Measurements from ENCODE around the gene ERCC2. TPM values are rescaled to one million over a fixed set of nuclear protein-coding genes. Genes with fewer than 3 reads are reported as not detected.

The ERCC2 gene
- total RNA-seq, 1 experiment from 2014 or later: 102 TPM

DNA sequence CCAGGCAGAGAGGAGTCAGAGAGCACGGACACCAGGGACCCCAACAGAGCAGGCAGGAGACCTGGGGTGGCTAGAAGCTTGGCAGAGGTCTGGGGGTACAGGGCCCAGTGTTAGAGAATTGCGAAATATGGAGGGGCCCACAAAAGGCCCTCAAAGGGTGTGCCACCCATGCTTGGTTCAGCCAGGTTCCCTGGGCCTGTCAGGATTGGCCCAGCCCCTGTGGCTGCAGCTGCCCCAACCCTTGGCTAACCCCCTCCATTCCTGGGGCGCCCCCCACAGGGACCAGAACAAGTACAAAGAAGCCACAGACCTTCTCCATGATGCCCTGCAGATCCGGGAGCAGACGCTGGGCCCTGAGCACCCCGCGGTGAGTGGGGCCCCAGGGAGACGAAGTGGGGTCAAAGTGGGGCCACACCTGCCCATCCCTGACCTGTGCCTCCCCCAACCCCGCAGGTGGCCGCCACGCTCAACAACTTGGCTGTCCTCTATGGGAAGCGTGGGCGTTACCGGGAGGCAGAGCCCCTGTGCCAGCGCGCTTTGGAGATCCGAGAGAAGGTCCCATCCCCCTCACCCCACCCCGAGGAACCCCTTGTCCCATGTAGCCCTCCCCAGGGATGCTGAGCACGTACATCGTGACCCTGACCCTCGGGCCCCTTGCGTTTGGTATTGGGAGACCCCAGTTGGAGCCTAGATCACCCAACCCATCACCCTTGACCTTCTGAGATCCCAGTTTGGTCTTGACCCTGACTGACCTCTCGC lies 21.8 kb downstream of the ERCC2 start:
- Mint-ChIP-seq H3K27me3 (ENCODE audit: low read depth) (no peaks in the 10 kb centered on the region), H3K4me3 (no peak overlapping the region), H3K9me3 (no peaks in the 10 kb centered on the region), H3K4me1 (0 out of 2 replicates have a peak, but pooled peaks cover 3% of the 10 kb centered on the region), H3K36me3 (peaks cover 22% of the 10 kb centered on the region), H3K27ac (no peak overlapping the region)
- ChIA-PET POLR2A (no interaction called here), CTCF (no interaction called here)
- TF ChIP-seq FOXJ3 (CRISPR knock-in tag; IDR thresholded peaks at IDR 0.05; ENCODE audit: borderline replicate concordance): no peak
- peak; percentile 31; the same call in 1 of the 2 replicates for TF ChIP-seq ZNF423 (CRISPR knock-in tag; IDR thresholded peaks at IDR 0.05)
- TF ChIP-seq, protein P1, sequence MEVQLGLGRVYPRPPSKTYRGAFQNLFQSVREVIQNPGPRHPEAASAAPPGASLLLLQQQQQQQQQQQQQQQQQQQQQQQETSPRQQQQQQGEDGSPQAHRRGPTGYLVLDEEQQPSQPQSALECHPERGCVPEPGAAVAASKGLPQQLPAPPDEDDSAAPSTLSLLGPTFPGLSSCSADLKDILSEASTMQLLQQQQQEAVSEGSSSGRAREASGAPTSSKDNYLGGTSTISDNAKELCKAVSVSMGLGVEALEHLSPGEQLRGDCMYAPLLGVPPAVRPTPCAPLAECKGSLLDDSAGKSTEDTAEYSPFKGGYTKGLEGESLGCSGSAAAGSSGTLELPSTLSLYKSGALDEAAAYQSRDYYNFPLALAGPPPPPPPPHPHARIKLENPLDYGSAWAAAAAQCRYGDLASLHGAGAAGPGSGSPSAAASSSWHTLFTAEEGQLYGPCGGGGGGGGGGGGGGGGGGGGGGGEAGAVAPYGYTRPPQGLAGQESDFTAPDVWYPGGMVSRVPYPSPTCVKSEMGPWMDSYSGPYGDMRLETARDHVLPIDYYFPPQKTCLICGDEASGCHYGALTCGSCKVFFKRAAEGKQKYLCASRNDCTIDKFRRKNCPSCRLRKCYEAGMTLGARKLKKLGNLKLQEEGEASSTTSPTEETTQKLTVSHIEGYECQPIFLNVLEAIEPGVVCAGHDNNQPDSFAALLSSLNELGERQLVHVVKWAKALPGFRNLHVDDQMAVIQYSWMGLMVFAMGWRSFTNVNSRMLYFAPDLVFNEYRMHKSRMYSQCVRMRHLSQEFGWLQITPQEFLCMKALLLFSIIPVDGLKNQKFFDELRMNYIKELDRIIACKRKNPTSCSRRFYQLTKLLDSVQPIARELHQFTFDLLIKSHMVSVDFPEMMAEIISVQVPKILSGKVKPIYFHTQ (CRISPR knock-in tag; IDR thresholded peaks at IDR 0.05): 0 out of 2 replicates have a peak, but pooled peaks have one; percentile 41
- no peak for TF ChIP-seq NR1H2 (CRISPR knock-in tag; IDR thresholded peaks at IDR 0.05)
- TF ChIP-seq, protein P2, sequence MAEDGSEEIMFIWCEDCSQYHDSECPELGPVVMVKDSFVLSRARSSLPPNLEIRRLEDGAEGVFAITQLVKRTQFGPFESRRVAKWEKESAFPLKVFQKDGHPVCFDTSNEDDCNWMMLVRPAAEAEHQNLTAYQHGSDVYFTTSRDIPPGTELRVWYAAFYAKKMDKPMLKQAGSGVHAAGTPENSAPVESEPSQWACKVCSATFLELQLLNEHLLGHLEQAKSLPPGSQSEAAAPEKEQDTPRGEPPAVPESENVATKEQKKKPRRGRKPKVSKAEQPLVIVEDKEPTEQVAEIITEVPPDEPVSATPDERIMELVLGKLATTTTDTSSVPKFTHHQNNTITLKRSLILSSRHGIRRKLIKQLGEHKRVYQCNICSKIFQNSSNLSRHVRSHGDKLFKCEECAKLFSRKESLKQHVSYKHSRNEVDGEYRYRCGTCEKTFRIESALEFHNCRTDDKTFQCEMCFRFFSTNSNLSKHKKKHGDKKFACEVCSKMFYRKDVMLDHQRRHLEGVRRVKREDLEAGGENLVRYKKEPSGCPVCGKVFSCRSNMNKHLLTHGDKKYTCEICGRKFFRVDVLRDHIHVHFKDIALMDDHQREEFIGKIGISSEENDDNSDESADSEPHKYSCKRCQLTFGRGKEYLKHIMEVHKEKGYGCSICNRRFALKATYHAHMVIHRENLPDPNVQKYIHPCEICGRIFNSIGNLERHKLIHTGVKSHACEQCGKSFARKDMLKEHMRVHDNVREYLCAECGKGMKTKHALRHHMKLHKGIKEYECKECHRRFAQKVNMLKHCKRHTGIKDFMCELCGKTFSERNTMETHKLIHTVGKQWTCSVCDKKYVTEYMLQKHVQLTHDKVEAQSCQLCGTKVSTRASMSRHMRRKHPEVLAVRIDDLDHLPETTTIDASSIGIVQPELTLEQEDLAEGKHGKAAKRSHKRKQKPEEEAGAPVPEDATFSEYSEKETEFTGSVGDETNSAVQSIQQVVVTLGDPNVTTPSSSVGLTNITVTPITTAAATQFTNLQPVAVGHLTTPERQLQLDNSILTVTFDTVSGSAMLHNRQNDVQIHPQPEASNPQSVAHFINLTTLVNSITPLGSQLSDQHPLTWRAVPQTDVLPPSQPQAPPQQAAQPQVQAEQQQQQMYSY (CRISPR knock-in tag; IDR thresholded peaks at IDR 0.05): no peak
- no peak for TF ChIP-seq ZNF232 (CRISPR knock-in tag; IDR thresholded peaks at IDR 0.05)
- no peak for TF ChIP-seq GABPB1 (CRISPR knock-in tag; IDR thresholded peaks at IDR 0.05)
- DNase-seq (ENCODE audit: low spot score): no peak
- ATAC-seq: no peak

DNA sequence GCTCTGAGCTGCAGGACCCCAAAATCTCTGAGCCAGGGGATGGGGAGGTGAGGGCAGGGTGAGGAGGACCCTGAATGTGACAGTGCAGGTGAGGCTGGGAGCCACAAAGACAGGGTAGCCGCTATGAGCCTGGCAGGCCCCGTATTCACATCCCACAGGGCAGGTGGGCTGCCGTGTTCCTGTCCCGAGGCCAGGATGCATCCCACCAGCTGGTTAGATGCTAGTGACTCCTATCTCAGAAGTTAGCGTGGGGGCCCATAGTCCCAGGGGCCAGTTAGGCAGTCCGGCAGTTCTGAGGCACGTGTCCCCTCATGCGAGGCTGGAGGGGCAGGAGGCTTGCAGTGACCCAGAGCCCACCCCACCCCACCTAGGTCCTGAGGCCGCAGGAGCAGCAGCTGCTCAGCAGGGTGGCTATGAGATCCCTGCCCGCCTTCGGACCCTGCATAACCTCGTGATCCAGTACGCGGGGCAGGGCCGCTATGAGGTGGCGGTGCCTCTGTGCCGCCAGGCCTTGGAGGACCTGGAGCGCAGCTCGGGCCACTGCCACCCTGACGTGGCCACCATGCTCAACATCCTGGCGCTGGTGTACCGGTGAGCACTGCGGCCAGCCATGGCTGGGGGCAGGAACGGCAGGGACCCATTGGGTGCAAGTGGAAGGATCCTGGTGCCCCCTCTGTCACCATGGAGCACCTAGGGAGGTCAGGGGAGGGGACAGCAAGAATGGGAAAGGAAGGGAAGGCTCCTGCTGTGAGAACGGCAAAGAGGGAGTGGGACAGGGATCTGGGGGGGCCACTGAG lies 22.6 kb downstream of the ERCC2 start:
- Mint-ChIP-seq H3K36me3 (peaks cover 17% of the 10 kb centered on the region), H3K27me3 (ENCODE audit: low read depth) (no peaks in the 10 kb centered on the region), H3K27ac (no peak overlapping the region), H3K4me3 (no peak overlapping the region), H3K9me3 (no peaks in the 10 kb centered on the region), H3K4me1 (0 out of 2 replicates have a peak, but pooled peaks cover 3% of the 10 kb centered on the region)
- CTCF ChIA-PET: interaction anchor here (1.1 kb wide), 1 partner anchor 99 kb away, joined by 7 read pairs; no protein-coding TSS in a partner anchor
- POLR2A ChIA-PET: no interaction called here
- ATAC-seq (no peak), DNase-seq (ENCODE audit: low spot score) (no peak)
- TF ChIP-seq TEAD1 (CRISPR knock-in tag; IDR thresholded peaks at IDR 0.05): no peak
- TF ChIP-seq SOX15 (CRISPR knock-in tag; IDR thresholded peaks at IDR 0.05): no peak
- TF ChIP-seq, protein P3, sequence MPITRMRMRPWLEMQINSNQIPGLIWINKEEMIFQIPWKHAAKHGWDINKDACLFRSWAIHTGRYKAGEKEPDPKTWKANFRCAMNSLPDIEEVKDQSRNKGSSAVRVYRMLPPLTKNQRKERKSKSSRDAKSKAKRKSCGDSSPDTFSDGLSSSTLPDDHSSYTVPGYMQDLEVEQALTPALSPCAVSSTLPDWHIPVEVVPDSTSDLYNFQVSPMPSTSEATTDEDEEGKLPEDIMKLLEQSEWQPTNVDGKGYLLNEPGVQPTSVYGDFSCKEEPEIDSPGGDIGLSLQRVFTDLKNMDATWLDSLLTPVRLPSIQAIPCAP (CRISPR knock-in tag; IDR thresholded peaks at IDR 0.05): no peak
- no peak for TF ChIP-seq ZNF423 (CRISPR knock-in tag; IDR thresholded peaks at IDR 0.05)
- TF ChIP-seq NFATC4 (CRISPR knock-in tag; IDR thresholded peaks at IDR 0.05): no peak
- TF ChIP-seq ZBTB21 (CRISPR knock-in tag; IDR thresholded peaks at IDR 0.05; ENCODE audit: borderline replicate concordance): no peak
- TF ChIP-seq, protein P2 (CRISPR knock-in tag; IDR thresholded peaks at IDR 0.05): no peak
- TF ChIP-seq, protein P4, sequence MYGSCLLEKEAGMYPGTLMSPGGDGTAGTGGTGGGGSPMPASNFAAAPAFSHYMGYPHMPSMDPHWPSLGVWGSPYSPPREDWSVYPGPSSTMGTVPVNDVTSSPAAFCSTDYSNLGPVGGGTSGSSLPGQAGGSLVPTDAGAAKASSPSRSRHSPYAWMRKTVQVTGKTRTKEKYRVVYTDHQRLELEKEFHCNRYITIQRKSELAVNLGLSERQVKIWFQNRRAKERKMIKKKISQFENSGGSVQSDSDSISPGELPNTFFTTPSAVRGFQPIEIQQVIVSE (CRISPR knock-in tag; IDR thresholded peaks at IDR 0.05; ENCODE audit: borderline replicate concordance): no peak
- TF ChIP-seq, protein P5, sequence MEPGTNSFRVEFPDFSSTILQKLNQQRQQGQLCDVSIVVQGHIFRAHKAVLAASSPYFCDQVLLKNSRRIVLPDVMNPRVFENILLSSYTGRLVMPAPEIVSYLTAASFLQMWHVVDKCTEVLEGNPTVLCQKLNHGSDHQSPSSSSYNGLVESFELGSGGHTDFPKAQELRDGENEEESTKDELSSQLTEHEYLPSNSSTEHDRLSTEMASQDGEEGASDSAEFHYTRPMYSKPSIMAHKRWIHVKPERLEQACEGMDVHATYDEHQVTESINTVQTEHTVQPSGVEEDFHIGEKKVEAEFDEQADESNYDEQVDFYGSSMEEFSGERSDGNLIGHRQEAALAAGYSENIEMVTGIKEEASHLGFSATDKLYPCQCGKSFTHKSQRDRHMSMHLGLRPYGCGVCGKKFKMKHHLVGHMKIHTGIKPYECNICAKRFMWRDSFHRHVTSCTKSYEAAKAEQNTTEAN (CRISPR knock-in tag; IDR thresholded peaks at IDR 0.05): no peak
- TF ChIP-seq SMAD3 (CRISPR knock-in tag; IDR thresholded peaks at IDR 0.05; ENCODE audit: borderline replicate concordance): no peak
- no peak for TF ChIP-seq IRF2 (CRISPR knock-in tag; IDR thresholded peaks at IDR 0.05; ENCODE audit: borderline replicate concordance, low read depth)
- TF ChIP-seq, protein P6, sequence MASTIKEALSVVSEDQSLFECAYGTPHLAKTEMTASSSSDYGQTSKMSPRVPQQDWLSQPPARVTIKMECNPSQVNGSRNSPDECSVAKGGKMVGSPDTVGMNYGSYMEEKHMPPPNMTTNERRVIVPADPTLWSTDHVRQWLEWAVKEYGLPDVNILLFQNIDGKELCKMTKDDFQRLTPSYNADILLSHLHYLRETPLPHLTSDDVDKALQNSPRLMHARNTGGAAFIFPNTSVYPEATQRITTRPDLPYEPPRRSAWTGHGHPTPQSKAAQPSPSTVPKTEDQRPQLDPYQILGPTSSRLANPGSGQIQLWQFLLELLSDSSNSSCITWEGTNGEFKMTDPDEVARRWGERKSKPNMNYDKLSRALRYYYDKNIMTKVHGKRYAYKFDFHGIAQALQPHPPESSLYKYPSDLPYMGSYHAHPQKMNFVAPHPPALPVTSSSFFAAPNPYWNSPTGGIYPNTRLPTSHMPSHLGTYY (CRISPR knock-in tag; IDR thresholded peaks at IDR 0.05): no peak
- TF ChIP-seq ZNF416 (CRISPR knock-in tag; IDR thresholded peaks at IDR 0.05): no peak
